IMR-90 (cell line): ENCODE measurements around the gene RHBDL1. TPM values are rescaled to one million over a fixed set of nuclear protein-coding genes. Genes with fewer than 3 reads are reported as not detected.

ENCODE experiments used
- ATAC-seq: fragments of 200-7000 bp; cut with Tn5 transposase; 2 replicates; pipeline ENCODE4 v1.9.1; 2020; ENCODE audit warnings: low read depth, mild to moderate bottlenecking, moderate library complexity
- BruUV-seq: library from RNA; stranded (reverse); fragments of 400-500 nt; replicated peaks from 2 replicates; lab custom pipeline; 2021; lab: Mats Ljungman, UMichigan
- CTCF ChIA-PET: fragments of 300-600 bp; formaldehyde crosslinking; extraction: SDS; loops from one replicate; lab custom pipeline; 2021; ENCODE audit warnings: antibody characterized with exemption; lab: Yijun Ruan, JAX
- POLR2A ChIA-PET: fragments of 300-600 bp; sonication (Branson Sonifier 250); formaldehyde crosslinking; loops from one replicate; lab custom pipeline; 2022; ENCODE audit warnings: antibody characterized with exemption; ENCODE audit not compliant: unreplicated experiment; lab: Charles Lee
- DNase-seq: peaks from one replicate; pipeline ENCODE4 v3.0.0; 2013
- H2AFZ ChIP-seq: replicated peaks from 2 replicates; pipeline ENCODE3; 2013; ENCODE audit warnings: low read length, mild to moderate bottlenecking; ENCODE audit not compliant: poor library complexity
- H2AK5ac ChIP-seq: 2 replicates; pipeline ENCODE4 v1.6.1; 2013; ENCODE audit warnings: low read depth, low read length, inconsistent platforms
- H2AK9ac ChIP-seq: replicated peaks from 2 replicates; pipeline ENCODE3; 2013; ENCODE audit warnings: mild to moderate bottlenecking, low read depth, low read length, moderate library complexity; ENCODE audit not compliant: poor library complexity
- H2BK120ac ChIP-seq: 2 replicates; pipeline ENCODE4 v1.6.1; 2013; ENCODE audit warnings: low read depth, low read length, inconsistent platforms
- H2BK15ac ChIP-seq: 3 replicates; pipeline ENCODE4 v1.6.1; 2013; ENCODE audit warnings: low read depth, low read length, inconsistent platforms
- H2BK20ac ChIP-seq: 2 replicates; pipeline ENCODE4 v1.6.1; 2013; ENCODE audit warnings: low read depth, mild to moderate bottlenecking, inconsistent platforms, low read length, moderate library complexity
- H2BK5ac ChIP-seq: 2 replicates; pipeline ENCODE4 v1.6.1; 2013; ENCODE audit warnings: mild to moderate bottlenecking, low read depth, low read length, inconsistent platforms; ENCODE audit not compliant: poor library complexity, severe bottlenecking
- H3K14ac ChIP-seq: replicated peaks from 2 replicates; pipeline ENCODE4 v1.6.1; 2013; ENCODE audit warnings: low read depth, low read length, inconsistent platforms
- H3K18ac ChIP-seq: 2 replicates; pipeline ENCODE4 v1.6.1; 2013; ENCODE audit warnings: low read depth, low read length, control low read depth
- H3K23ac ChIP-seq: 2 replicates; pipeline ENCODE4 v1.6.1; 2013; ENCODE audit warnings: low read depth, low read length, inconsistent platforms
- H3K27ac ChIP-seq: 2 replicates; pipeline ENCODE4 v1.5.1; 2013; ENCODE audit warnings: mild to moderate bottlenecking, control low read depth, low read length; ENCODE audit not compliant: insufficient read depth
- H3K27me3 ChIP-seq: 2 replicates; pipeline ENCODE4 v1.6.1; 2013; ENCODE audit warnings: low read length; ENCODE audit not compliant: control insufficient read depth, insufficient read depth
- H3K36me3 ChIP-seq: 2 replicates; pipeline ENCODE4 v1.6.1; 2013; ENCODE audit warnings: low read length, mixed read lengths; ENCODE audit not compliant: control insufficient read depth, insufficient read depth
- H3K4ac ChIP-seq: 2 replicates; pipeline ENCODE4 v1.6.1; 2013; ENCODE audit warnings: low read depth, low read length, inconsistent platforms
- H3K4me1 ChIP-seq: 2 replicates; pipeline ENCODE4 v1.6.1; 2013; ENCODE audit warnings: low read length, mixed read lengths; ENCODE audit not compliant: control insufficient read depth, insufficient read depth
- H3K4me2 ChIP-seq: 2 replicates; pipeline ENCODE4 v1.6.1; 2013; ENCODE audit warnings: low read depth, mild to moderate bottlenecking, control low read depth, low read length, moderate library complexity
- H3K4me3 ChIP-seq: 2 replicates; pipeline ENCODE4 v1.5.1; 2013; ENCODE audit warnings: low read depth, mild to moderate bottlenecking, control low read depth, low read length, moderate library complexity; ENCODE audit not compliant: insufficient read depth
- H3K56ac ChIP-seq: 2 replicates; pipeline ENCODE4 v1.6.1; 2013; ENCODE audit warnings: low read length, inconsistent platforms; ENCODE audit not compliant: insufficient read depth; ENCODE audit errors: extremely low read depth
- H3K79me1 ChIP-seq, 2 experiments: 2 replicates each; pipeline ENCODE4 v1.6.1; 2013; ENCODE audit warnings: low read length in 2 of 2, inconsistent platforms in 1 of 2, low read depth in 1 of 2
- H3K9ac ChIP-seq: 2 replicates; pipeline ENCODE4 v1.6.1; 2013; ENCODE audit warnings: low read depth, low read length, control low read depth
- H3K9me1 ChIP-seq: 2 replicates; pipeline ENCODE4 v1.6.1; 2013; ENCODE audit warnings: low read length, inconsistent platforms; ENCODE audit not compliant: insufficient read depth
- H3K9me3 ChIP-seq: 2 replicates; pipeline ENCODE4 v1.6.1; 2013; ENCODE audit warnings: low read length; ENCODE audit not compliant: control insufficient read depth, insufficient read depth
- H4K20me1 ChIP-seq: 2 replicates; pipeline ENCODE4 v1.6.1; 2013; ENCODE audit warnings: low read length, inconsistent platforms; ENCODE audit not compliant: insufficient read depth
- H4K5ac ChIP-seq: 2 replicates; pipeline ENCODE4 v1.6.1; 2013; ENCODE audit warnings: mild to moderate bottlenecking, low read depth, low read length, control low read depth
- H4K8ac ChIP-seq, 2 experiments: 2 replicates each; pipeline ENCODE4 v1.6.1; 2013; ENCODE audit warnings: low read depth in 2 of 2, low read length in 2 of 2, control low read depth in 1 of 2, inconsistent platforms in 1 of 2
- H4K91ac ChIP-seq: 2 replicates; pipeline ENCODE4 v1.6.1; 2013; ENCODE audit warnings: low read depth, low read length, inconsistent platforms; ENCODE audit not compliant: insufficient read depth
- BHLHE40 ChIP-seq: fragments of 150-350 bp; IDR thresholded peaks from 2 replicates; pipeline ENCODE4 v1.6.1; 2016; ENCODE audit warnings: mild to moderate bottlenecking, low read depth, low read length
- CHD1 ChIP-seq: IDR thresholded peaks from 2 replicates; pipeline ENCODE4 v1.6.1; 2012; ENCODE audit warnings: low read depth, low read length, improper control_type of control experiment
- CTCF ChIP-seq: conservative IDR thresholded peaks from 2 replicates; pipeline ENCODE4 v1.5.1; 2012; ENCODE audit warnings: mild to moderate bottlenecking, low read depth, low read length, improper control_type of control experiment
- ELK1 ChIP-seq: fragments of 150-350 bp; IDR thresholded peaks from 2 replicates; pipeline ENCODE4 v1.6.1; 2016; ENCODE audit warnings: low read depth, mild to moderate bottlenecking, low read length, moderate library complexity, borderline replicate concordance
- MAZ ChIP-seq: IDR thresholded peaks from 2 replicates; pipeline ENCODE4 v1.6.1; 2012; ENCODE audit warnings: low read depth, mild to moderate bottlenecking, low read length, improper control_type of control experiment, moderate library complexity, borderline replicate concordance
- NFE2L2 ChIP-seq: fragments of 150-350 bp; IDR thresholded peaks from 2 replicates; pipeline ENCODE4 v1.6.1; 2016; ENCODE audit warnings: low read depth, mild to moderate bottlenecking, low read length
- POLR2A ChIP-seq: IDR thresholded peaks from 2 replicates; pipeline ENCODE4 v1.6.1; 2012; ENCODE audit warnings: mild to moderate bottlenecking, low read depth, low read length
- RAD21 ChIP-seq: IDR thresholded peaks from 2 replicates; pipeline ENCODE4 v1.6.1; 2012; ENCODE audit warnings: low read length, improper control_type of control experiment
- RFX5 ChIP-seq: IDR thresholded peaks from 2 replicates; pipeline ENCODE4 v1.8.0; 2012; ENCODE audit warnings: low read depth, mild to moderate bottlenecking, low read length, moderate library complexity
- WGBS, 2 experiments: methylation state at CpG; one replicate each; pipeline versions ENCODE4 v1.1.5 to v1.1.7; 2013; ENCODE audit warnings: missing lambda C conversion rate in 2 of 2; ENCODE audit not compliant: insufficient read length in 1 of 2; ENCODE audit errors: extremely low coverage in 2 of 2; 5-methylcytosine and 5-hydroxymethylcytosine counted together
- dilution Hi-C: fragments of 300-500 bp; cut with HindIII; formaldehyde crosslinking; loops from one replicate; pipeline ENCODE4 v1.14.3; 2018; ENCODE audit warnings: low sequenced_read_pairs; ENCODE audit not compliant: unreplicated experiment
- in situ Hi-C: fragments of 300-500 bp; cut with MboI; formaldehyde crosslinking; loops from 3 replicates; pipeline ENCODE4 v1.14.3; 2019; ENCODE audit warnings: low sequenced_read_pairs, inconsistent platforms, mixed read lengths
- intact Hi-C: fragments of 100-400 bp; cut with micrococcal nuclease; formaldehyde crosslinking; loops from 2 replicates; pipeline ENCODE4 v1.10.0; 2022
- polyA plus RNA-seq, 3 experiments: library from polyadenylated mRNA; depleted of rRNA; stranded (reverse); fragments of >200 nt; gene quantifications; 2 replicates each; pipeline ENCODE4 v1.2.3, GENCODE V29; 2012; ENCODE audit warnings: low replicate concordance in 1 of 3
- total RNA-seq: library from RNA; depleted of rRNA; stranded (reverse); fragments of >200 nt; gene quantifications from 2 replicates; pipeline ENCODE4 v1.2.3, GENCODE V29; 2012
- TF ChIP-seq, protein P1 (sequence below): fragments of 150-350 bp; IDR thresholded peaks from 2 replicates; pipeline ENCODE4 v1.6.1; 2017; ENCODE audit warnings: mild to moderate bottlenecking, antibody characterized with exemption, low read length, low read depth

Gene RHBDL1
- total and polyA plus RNA-seq, 2 of the 4 experiments (the other 2 are of a cell fraction): 0.72 to 4.1 TPM

GRCh38 chr16:720447-720989 lies 45.0 kb downstream of the RHBDL1 start (continued):
- no peak for TF ChIP-seq NFE2L2

DNA sequence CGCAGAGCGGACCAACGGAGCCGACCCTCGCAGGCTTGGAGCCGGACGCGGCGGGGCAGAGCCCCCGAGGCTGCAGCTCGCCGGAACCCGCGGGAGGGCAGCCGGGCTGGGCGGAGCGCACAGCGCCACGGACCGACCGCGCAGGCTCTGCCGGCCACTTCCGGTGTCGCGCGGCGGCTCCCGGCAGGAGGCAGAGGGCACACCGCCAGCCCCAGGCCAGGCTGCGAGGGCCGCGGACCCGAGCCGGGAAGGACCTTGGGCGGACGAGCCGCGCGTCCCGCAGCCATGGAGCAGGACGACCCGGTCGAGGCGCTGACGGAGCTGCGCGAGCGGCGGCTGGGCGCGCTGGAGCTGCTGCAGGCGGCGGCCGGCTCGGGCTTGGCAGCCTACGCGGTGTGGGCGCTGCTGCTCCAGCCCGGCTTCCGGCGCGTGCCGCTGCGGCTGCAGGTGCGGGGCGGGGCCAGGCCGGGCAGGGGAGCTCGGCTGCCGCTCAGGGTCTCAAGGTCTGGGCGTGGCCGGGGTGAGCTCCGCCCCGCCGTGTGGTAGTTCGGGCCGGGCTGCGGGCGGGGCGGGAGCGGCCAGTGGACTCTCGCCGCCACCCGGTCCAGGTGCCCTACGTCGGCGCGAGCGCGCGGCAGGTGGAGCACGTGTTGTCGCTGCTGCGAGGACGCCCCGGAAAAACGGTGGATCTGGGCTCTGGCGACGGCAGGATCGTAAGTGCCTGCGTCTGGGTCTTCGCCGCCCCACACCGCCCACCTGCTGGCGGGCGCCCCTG lies 45.7 kb downstream of the RHBDL1 start, which contains the start of gene ANTKMT:
Gene ANTKMT, plus strand, starts transcription at position 157 of the 775 bp plus-strand sequence. Its CDS starts 129 bp downstream, at position 286.
- H3K56ac ChIP-seq: peak within 1 kb of the TSS; percentile 64
- H3K4ac ChIP-seq: peak within 1 kb of the TSS; percentile 88
- peak within 1 kb of the TSS; percentile 58; the same call in 1 of the 2 replicates for H3K18ac ChIP-seq
- H2AK9ac ChIP-seq: peak within 1 kb of the TSS; percentile 92
- no TSS peak for BruUV-seq
- peak within 1 kb of the TSS; percentile 81 for H4K91ac ChIP-seq
- no peaks in the 10 kb centered on the region for H3K9me1 ChIP-seq
- peak within 1 kb of the TSS; percentile 79 for H3K4me2 ChIP-seq
- H2AFZ ChIP-seq: peak within 1 kb of the TSS; percentile 96
- peak within 1 kb of the TSS; percentile 49; the same call in 1 of the 2 replicates for H3K14ac ChIP-seq
- H3K4me3 ChIP-seq: peak within 1 kb of the TSS; percentile 98
- ATAC-seq (peak; percentile 88), DNase-seq (peak; percentile 64)
- dilution Hi-C loops (no loop called here), intact Hi-C loops (no loop called here), in situ Hi-C loops (loop anchor here (25.0 kb wide), 1 partner anchor 341 kb away; the partner anchor contains the start of gene SSTR5)
- CTCF ChIA-PET: no interaction called here
- H2BK15ac ChIP-seq: no peak within 1 kb of the TSS
- peaks cover 13 to 18% of the 10 kb centered on the region in 2 experiments for H3K79me1 ChIP-seq
- peak within 1 kb of the TSS; percentile 88 for H3K9ac ChIP-seq
- H4K8ac ChIP-seq: peak within 1 kb of the TSS; percentile 92 to 94
- H3K36me3 ChIP-seq: peaks cover 1% of the 10 kb centered on the region; the same call in 1 of the 2 replicates
- WGBS, 2 experiments: 6% methylated on average over 73 of the region's 106 CpGs; no CpG with 5 or more reads in 1 of the 2 experiments
- H3K27me3 ChIP-seq: no peaks in the 10 kb centered on the region
- peak within 1 kb of the TSS; percentile 95 for H2AK5ac ChIP-seq
- no peak within 1 kb of the TSS for H2BK20ac ChIP-seq
- H4K5ac ChIP-seq: peak within 1 kb of the TSS; percentile 95
- H3K27ac ChIP-seq: peak within 1 kb of the TSS; percentile 97
- H2BK5ac ChIP-seq: peak within 1 kb of the TSS; percentile 93
- no peaks in the 10 kb centered on the region for H3K9me3 ChIP-seq
- peaks cover 6% of the 10 kb centered on the region for H4K20me1 ChIP-seq
- H3K23ac ChIP-seq: peak within 1 kb of the TSS; percentile 28; the same call in 1 of the 2 replicates
- H3K4me1 ChIP-seq: peaks cover 13% of the 10 kb centered on the region
- POLR2A ChIA-PET: no interaction called here
- peak within 1 kb of the TSS; percentile 10; the same call in 1 of the 2 replicates for H2BK120ac ChIP-seq
- TF ChIP-seq ELK1 (no peak), POLR2A (0 out of 2 replicates have a peak, but pooled peaks have one; percentile 10), CHD1 (peak; percentile 68; the same call in 1 of the 2 replicates), RAD21 (no peak), MAZ (no peak; the same call in 1 of the 2 replicates), BHLHE40 (peak; percentile 78), NFE2L2 (no peak), RFX5 (no peak), CTCF (no peak)
- TF ChIP-seq, protein P1, sequence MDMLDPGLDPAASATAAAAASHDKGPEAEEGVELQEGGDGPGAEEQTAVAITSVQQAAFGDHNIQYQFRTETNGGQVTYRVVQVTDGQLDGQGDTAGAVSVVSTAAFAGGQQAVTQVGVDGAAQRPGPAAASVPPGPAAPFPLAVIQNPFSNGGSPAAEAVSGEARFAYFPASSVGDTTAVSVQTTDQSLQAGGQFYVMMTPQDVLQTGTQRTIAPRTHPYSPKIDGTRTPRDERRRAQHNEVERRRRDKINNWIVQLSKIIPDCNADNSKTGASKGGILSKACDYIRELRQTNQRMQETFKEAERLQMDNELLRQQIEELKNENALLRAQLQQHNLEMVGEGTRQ: no peak
